ENCODE data around the gene SORBS2. TPM values are rescaled to one million over a fixed set of nuclear protein-coding genes. Genes with fewer than 3 reads are reported as not detected.

The SORBS2 gene
- 55.7 and 90.9 TPM in 2 replicates for total RNA-seq

DNA sequence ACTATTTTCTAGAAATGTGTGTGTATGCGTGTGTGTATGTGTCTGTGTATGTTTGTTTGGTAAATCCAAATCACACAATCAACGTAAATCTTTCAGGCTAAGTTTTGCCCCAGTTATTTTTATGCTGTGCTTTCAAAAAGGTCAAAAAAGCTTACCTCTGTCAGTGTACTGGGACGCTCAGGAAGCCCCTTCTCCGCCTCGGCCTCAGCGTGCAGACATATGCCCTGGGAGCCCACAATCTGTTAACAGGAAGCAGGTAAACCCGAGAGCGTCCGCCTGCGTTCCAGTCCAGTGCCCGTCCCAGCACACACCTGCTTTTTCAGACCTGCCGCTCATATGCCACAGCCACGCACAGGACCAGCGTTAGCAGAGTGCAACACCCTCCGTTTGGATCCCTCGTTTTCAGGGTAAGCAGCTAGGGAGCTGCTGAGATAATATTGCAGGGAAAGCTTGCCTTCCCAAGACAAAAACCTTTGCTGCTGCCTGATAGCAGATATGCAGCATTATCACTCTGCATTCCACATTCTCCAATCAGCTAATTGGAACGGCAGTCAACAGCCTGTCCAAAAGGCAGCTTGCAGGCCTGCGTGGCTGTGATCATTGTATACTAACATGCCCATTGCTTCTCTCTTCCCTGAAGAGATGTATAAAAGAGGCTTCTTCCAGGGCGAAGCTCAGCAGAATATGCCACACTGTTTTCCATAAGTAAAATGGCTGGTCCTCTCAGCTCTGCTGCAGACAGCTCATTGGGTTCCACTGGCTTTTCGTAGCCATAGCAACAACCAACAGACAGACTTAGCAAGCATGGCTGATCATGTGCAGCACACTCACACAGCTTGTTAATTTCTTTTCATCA is at the start of gene SORBS2:
Gene SORBS2, minus strand, starts transcription at position 686 of the 856 bp plus-strand sequence. CDS start 121,623 bp downstream, outside the sequence.

Small RNA genes lying within 50 kb of the gene (small RNA-seq; reads per million reads assigned to genes)
- not detected for gene RF00019

All from articular chondrocyte of knee joint (primary cell).